Spinal cord (tissue), 10 donors: ENCODE results near the gene PUDP. TPM values are rescaled to one million over a fixed set of nuclear protein-coding genes. Genes with fewer than 3 reads are reported as not detected.
A peak's percentile ranks its signal among the peaks of the same experiment; 100 is the strongest.
"Not testable (repeated sequence)": the region's sequence is repeated elsewhere in the genome, so short reads cannot be mapped to it uniquely, and the experiment has no call there.

Experiments
- DNase-seq, 6 donors: peaks; one replicate each; pipeline versions ENCODE4 v3.0.0 to v3.0.0-alpha.2; 2013 to 2015; ENCODE audit warnings: low spot score in 6 of 6, low read depth in 4 of 6
- H3K27ac ChIP-seq: one replicate; pipeline ENCODE4 v1.5.1; 2013; ENCODE audit warnings: low read depth, low read length, control low read depth
- H3K27me3 ChIP-seq: one replicate; pipeline ENCODE4 v1.6.1; 2013; ENCODE audit warnings: low read length; ENCODE audit not compliant: control insufficient read depth, insufficient read depth
- H3K36me3 ChIP-seq: one replicate; pipeline ENCODE4 v1.6.1; 2013; ENCODE audit warnings: low read length; ENCODE audit not compliant: control insufficient read depth, insufficient read depth
- H3K4me1 ChIP-seq: one replicate; pipeline ENCODE4 v1.6.1; 2013; ENCODE audit warnings: low read length; ENCODE audit not compliant: control insufficient read depth, insufficient read depth
- H3K4me3 ChIP-seq: one replicate; pipeline ENCODE4 v1.5.1; 2013; ENCODE audit warnings: low read depth, low read length, control low read depth
- H3K9me3 ChIP-seq: one replicate; pipeline ENCODE4 v1.6.1; 2013; ENCODE audit warnings: low read length; ENCODE audit not compliant: control insufficient read depth, insufficient read depth
- WGBS: methylation state at CpG from one replicate; pipeline ENCODE4 v1.1.5; 2013; ENCODE audit warnings: missing lambda C conversion rate; ENCODE audit not compliant: insufficient coverage; 5-methylcytosine and 5-hydroxymethylcytosine counted together
- polyA plus RNA-seq, 2 donors: library from polyadenylated mRNA; unstranded; fragments of 120-200 nt; gene quantifications; one replicate each; pipeline ENCODE4 v1.2.1, GENCODE V29; 2013; ENCODE audit not compliant: insufficient read length in 2 of 2
- small RNA-seq: library from RNA; depleted of rRNA; stranded (forward); fragments of <200 nt; gene quantifications from one replicate; pipeline ENCODE3, GENCODE V24; 2014; ENCODE audit warnings: low replicate concordance
- total RNA-seq, 2 donors: library from RNA; depleted of rRNA in 1 of 2; stranded (reverse); fragments of 120-200 nt in 1 of 2; fragments of >200 nt in 1 of 2; gene quantifications; one replicate each; pipeline versions ENCODE4 v1.2.3 to v1.2.4, GENCODE V29; 2013 to 2014
- donor health status: healthy.

The PUDP gene
- total and polyA plus RNA-seq, 4 donors: 10.6 to 16.8 (median 11.0) TPM

DNA sequence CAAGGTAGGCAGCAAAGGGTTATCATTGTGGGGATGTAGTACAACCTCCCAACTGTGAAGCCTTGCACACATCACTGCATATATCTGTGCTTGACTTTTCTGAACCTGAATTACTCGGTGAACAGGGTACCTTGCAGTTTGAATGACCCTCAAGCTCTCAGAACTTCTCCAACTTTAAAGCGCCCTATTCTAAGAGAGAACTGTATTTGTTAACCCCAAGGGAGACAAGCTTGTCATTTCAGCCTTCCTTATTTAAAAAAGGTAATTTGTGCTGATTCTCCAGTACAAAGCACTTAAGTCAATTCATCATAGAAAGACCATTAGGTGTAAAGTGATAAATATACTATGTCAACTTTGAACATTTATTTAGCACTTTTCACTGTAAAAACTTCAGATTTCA lies 122.5 kb downstream of the PUDP start:
- H3K9me3 ChIP-seq: no peaks in the 10 kb centered on the region
- WGBS: 80% methylated on average over 1 of the region's 2 CpGs
- no peaks in the 10 kb centered on the region for H3K4me1 ChIP-seq
- no peak overlapping the region for H3K4me3 ChIP-seq
- H3K27me3 ChIP-seq: no peaks in the 10 kb centered on the region
- H3K27ac ChIP-seq: no peak overlapping the region
- no peak for DNase-seq
- H3K36me3 ChIP-seq: no peaks in the 10 kb centered on the region

DNA sequence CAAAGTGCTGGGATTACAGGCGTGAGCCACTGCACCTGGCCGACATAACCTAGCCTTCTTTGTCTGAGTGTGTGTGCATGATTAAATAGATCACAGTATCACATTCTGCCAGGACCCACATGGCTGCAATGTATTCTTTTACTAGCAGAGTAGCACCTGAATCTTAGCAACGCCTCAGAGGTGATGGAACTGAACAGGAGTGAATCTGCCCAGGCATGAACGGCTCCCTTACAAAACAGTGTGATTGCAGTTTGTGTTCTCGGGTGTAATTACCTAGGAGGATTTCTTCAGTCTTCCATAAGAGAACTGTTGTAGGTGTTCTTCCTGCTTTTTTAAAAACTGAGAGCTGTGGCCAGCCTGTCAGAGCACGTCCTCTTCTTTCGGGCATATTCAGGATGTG lies 123.1 kb downstream of the PUDP start:
- no peak overlapping the region for H3K4me3 ChIP-seq
- H3K36me3 ChIP-seq: no peaks in the 10 kb centered on the region
- H3K27ac ChIP-seq: no peak overlapping the region
- no peaks in the 10 kb centered on the region for H3K9me3 ChIP-seq
- no peaks in the 10 kb centered on the region for H3K27me3 ChIP-seq
- no peaks in the 10 kb centered on the region for H3K4me1 ChIP-seq
- no peak for DNase-seq
- 80% methylated on average over 4 of the region's 7 CpGs for WGBS

DNA sequence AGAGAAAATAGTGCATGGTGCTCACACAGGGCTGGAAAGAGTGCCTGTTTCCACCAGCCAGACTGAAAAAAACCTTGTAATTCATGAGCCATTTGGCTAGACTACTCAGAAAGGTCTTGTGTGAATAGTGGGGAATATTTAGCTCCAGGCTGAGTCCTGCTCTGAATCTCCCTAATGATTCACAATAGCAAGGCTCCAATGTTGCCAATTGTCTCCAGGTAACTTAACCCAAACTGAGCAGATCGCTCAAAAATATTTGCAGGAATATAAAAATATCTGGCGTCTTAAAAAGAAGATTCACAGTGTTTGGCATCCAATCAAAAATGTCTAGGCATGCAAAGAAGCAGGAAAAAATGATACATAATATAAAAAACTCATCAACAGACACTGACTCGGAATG lies 125.0 kb downstream of the PUDP start:
- WGBS: no CpG with 5 or more reads among the region's 3 CpGs
- H3K4me1 ChIP-seq: not testable (repeated sequence)
- peak in 1 of 6 donors; percentile 17 for DNase-seq

DNA sequence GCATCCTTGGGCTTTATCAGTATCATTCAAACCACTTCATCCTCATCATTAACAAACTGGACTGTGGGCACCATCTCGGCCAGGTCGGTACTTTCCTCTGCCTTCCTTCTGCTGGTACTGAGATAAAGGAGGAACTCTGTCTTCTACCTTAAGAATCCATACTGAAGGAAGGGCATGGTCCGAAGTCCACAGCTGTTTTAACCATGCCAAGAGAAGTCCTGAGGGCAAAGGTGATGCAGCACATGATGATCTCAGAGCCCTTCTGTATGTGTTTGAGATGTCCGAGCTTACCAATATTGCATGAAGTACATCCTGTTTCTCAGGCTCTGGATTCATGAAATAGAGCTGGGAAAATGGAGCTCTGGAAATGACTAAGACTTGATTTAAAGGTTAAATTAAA lies 126.0 kb downstream of the PUDP start:
- Histone ChIP-seq H3K4me1 (no peaks in the 10 kb centered on the region), H3K4me3 (no peak overlapping the region), H3K27ac (no peak overlapping the region), H3K36me3 (no peaks in the 10 kb centered on the region), H3K27me3 (no peaks in the 10 kb centered on the region), H3K9me3 (no peaks in the 10 kb centered on the region)
- 90% methylated on average over 2 of the region's 4 CpGs for whole genome bisulfite sequencing
- DNase-seq: no peak

More for the DNA sequence above, 125.0 kb downstream of the PUDP start:
- H3K27ac ChIP-seq, H3K27me3 ChIP-seq, H3K4me3 ChIP-seq, H3K36me3 ChIP-seq, H3K9me3 ChIP-seq: not testable (repeated sequence)

GRCh38 chrX:7019555-7019954 lies 128.4 kb downstream of the PUDP start:
- Histone ChIP-seq H3K27ac (no peak overlapping the region), H3K4me3 (no peak overlapping the region), H3K36me3 (no peaks in the 10 kb centered on the region), H3K9me3 (no peaks in the 10 kb centered on the region), H3K4me1 (no peaks in the 10 kb centered on the region), H3K27me3 (no peaks in the 10 kb centered on the region)
- DNase-seq: no peak
- WGBS: 83% methylated on average over 1 of the region's 3 CpGs

DNA sequence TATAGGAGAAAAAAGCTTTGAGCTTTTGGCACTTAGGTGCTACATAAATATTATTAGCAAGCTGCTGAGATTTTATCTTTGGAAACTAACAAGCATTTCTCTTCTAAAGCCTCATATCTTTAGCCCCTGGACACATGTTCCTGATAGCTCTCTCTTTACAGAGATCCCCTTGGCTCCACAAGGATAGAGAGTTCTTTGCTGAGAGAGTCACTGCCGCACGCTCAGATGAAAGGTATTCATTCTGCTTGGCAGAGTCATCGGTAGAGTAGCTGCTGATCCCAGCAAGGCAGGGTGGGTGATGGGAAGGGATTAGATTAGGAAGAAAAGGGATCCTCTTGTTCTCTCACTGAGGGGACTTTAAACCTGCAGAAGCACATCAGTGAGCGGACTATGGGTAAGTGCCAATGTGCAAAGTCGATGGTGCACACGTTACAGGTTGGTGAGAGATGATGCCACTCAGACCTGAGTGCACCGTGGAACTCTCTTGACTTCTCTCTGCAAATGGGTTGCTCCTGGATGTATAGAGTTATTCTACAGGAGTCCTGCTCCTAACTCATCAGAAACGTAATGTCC lies 135.6 kb downstream of the PUDP start:
- H3K36me3 ChIP-seq, H3K9me3 ChIP-seq, H3K4me1 ChIP-seq, H3K27ac ChIP-seq, H3K4me3 ChIP-seq, DNase-seq, H3K27me3 ChIP-seq: not testable (repeated sequence)
- WGBS: 57% methylated on average over 3 of the region's 8 CpGs

DNA sequence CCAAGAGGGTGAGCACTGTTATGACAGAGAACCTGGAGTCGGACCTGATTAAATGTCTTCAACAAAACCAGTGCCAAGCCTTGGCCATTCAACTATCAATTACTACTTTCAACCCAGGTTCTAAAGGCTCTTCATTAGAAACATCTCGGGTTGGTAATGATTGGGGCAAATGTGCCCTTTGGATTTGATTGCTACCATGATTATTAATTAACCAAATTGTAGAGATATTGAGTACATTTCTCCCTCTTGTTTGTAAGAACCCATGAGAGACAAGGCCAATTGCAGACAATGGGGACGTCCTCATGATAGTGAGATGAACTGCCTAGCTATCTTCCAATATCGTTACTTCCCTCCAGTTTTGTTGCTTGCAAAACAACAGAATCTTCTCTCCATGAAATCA lies 137.1 kb downstream of the PUDP start:
- DNase-seq, H3K27me3 ChIP-seq, H3K27ac ChIP-seq, H3K9me3 ChIP-seq, H3K4me1 ChIP-seq, H3K36me3 ChIP-seq, H3K4me3 ChIP-seq: not testable (repeated sequence)
- 100% methylated on average over 1 of the region's 4 CpGs for whole genome bisulfite sequencing

DNA sequence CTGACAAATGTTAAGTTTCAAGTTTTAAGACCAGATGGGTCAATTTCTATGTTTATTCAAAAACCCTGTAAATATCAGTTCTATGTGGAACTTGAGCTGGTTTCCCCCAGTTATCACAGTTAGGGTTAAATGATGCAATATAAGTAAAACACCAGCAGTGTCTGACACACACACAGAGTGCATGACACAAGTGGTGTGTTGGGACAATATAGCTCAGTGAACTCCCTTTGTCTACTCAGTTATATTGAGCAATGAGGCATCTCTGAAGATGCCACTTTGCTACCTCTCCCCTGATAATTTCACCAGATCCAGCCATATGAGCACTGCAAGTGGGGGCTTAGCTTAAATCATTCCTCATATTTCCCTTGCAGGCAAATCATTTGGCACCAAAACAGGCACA lies 140.6 kb downstream of the PUDP start:
- not testable (repeated sequence) for H3K4me1 ChIP-seq, H3K27ac ChIP-seq, H3K27me3 ChIP-seq, H3K36me3 ChIP-seq, H3K4me3 ChIP-seq, H3K9me3 ChIP-seq
- peak in 1 of 6 donors; percentile 22 for DNase-seq

Small RNA genes lying within 50 kb of the gene (small RNA-seq; reads per million reads assigned to genes)
- 0.08 reads per million for gene MIR4767

Other genes with a start within 250 kb of the PUDP start
- gene STS, start 441 bp downstream of the PUDP start, total RNA-seq: 10 to 100 TPM in 1 of 2 donors, 1 to 10 TPM in 1; 9.4 to 34.3 TPM
- 10 to 100 TPM; 14.3 to 19.4 TPM for gene STS, start 441 bp downstream of the PUDP start, polyA plus RNA-seq